NCI-H2029 (cell line): Measurements from ENCODE around the gene PHLDB2.
"Not testable (repeated sequence)": the region's sequence is repeated elsewhere in the genome, so short reads cannot be mapped to it uniquely, and the experiment has no call there.

Source experiments
- DNase-seq: peaks from one replicate; lab custom pipeline; 2025; lab: John Stamatoyannopoulos, UW

Gene PHLDB2

GRCh38 chr3:111859061-111859973, at the start of gene PHLDB2:
Gene PHLDB2 (plus strand): TSS chr3:111859265. CDS start chr3:111884078, 24,813 bp downstream.
- DNase-seq, result peak; percentile 29

- DNase-seq, result no peak
These were observed 48.2 kb upstream of the PHLDB2 start for GRCh38 chr3:111810909-111811308.

- DNase-seq, result no peak
These were observed 47.3 kb upstream of the PHLDB2 start for GRCh38 chr3:111811811-111812210.

GRCh38 chr3:111812701-111813100, 46.4 kb upstream of the PHLDB2 start:
- no peak for DNase-seq

- no peak for DNase-seq
These were observed 45.6 kb upstream of the PHLDB2 start for GRCh38 chr3:111813441-111813840.

- DNase-seq, result no peak
These were observed 45.1 kb upstream of the PHLDB2 start for GRCh38 chr3:111813979-111814378.

- not testable (repeated sequence) for DNase-seq
These were observed 42.3 kb upstream of the PHLDB2 start for GRCh38 chr3:111816771-111817170.

- DNase-seq, result no peak
These were observed 39.1 kb upstream of the PHLDB2 start for GRCh38 chr3:111819927-111820326.

GRCh38 chr3:111820651-111821050, 38.4 kb upstream of the PHLDB2 start:
- DNase-seq, result no peak

GRCh38 chr3:111821891-111822290, 37.2 kb upstream of the PHLDB2 start:
- no peak for DNase-seq

GRCh38 chr3:111822804-111823203, 36.3 kb upstream of the PHLDB2 start:
- no peak for DNase-seq

- no peak for DNase-seq
These were observed 35.7 kb upstream of the PHLDB2 start for GRCh38 chr3:111823341-111823855.

- no peak for DNase-seq
These were observed 34.7 kb upstream of the PHLDB2 start for GRCh38 chr3:111824351-111824750.

GRCh38 chr3:111827871-111828270, 31.2 kb upstream of the PHLDB2 start:
- DNase-seq, result no peak

- no peak for DNase-seq
These were observed 30.5 kb upstream of the PHLDB2 start for GRCh38 chr3:111828530-111828929.

- no peak for DNase-seq
These were observed 30.0 kb upstream of the PHLDB2 start for GRCh38 chr3:111829023-111829422.

- no peak for DNase-seq
These were observed 27.2 kb upstream of the PHLDB2 start for GRCh38 chr3:111831840-111832239.

GRCh38 chr3:111837112-111837511, 22.0 kb upstream of the PHLDB2 start:
- no peak for DNase-seq

- DNase-seq, result no peak
These were observed 20.9 kb upstream of the PHLDB2 start for GRCh38 chr3:111838133-111838532.

GRCh38 chr3:111846039-111846438, 13.0 kb upstream of the PHLDB2 start:
- no peak for DNase-seq

- DNase-seq, result no peak
These were observed 12.3 kb upstream of the PHLDB2 start for GRCh38 chr3:111846717-111847116.

- no peak for DNase-seq
These were observed 10.8 kb upstream of the PHLDB2 start for GRCh38 chr3:111848283-111848682.

- DNase-seq, result no peak
These were observed 10.3 kb upstream of the PHLDB2 start for GRCh38 chr3:111848778-111849177.

GRCh38 chr3:111850537-111850936, 8.5 kb upstream of the PHLDB2 start:
- peak; percentile 13 for DNase-seq
